ENCODE data around the gene FAIM.

DNA sequence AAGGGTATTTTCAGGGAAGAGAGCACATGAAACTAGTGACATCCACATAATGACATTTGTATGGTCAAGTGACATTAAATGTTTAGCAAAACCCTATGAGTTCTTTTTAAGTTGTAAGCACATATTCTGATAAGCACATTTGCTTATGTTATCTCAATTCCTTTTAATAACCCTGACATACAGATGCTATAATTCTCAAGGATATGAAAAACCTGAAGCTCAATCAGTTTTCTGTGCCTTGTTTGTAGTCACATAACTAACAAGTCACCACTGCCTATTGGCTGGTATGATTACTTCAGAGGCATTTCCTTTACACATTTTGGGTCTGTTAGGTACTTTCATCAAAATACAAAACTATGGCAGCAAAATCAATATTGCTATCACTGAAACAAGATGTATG, 74.1 kb downstream of the FAIM start:
- TF ChIP-seq, protein P1, sequence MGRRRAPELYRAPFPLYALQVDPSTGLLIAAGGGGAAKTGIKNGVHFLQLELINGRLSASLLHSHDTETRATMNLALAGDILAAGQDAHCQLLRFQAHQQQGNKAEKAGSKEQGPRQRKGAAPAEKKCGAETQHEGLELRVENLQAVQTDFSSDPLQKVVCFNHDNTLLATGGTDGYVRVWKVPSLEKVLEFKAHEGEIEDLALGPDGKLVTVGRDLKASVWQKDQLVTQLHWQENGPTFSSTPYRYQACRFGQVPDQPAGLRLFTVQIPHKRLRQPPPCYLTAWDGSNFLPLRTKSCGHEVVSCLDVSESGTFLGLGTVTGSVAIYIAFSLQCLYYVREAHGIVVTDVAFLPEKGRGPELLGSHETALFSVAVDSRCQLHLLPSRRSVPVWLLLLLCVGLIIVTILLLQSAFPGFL (CRISPR knock-in tag; IDR thresholded peaks at IDR 0.05; ENCODE audit: borderline replicate concordance): no peak
- TF ChIP-seq, protein P2, sequence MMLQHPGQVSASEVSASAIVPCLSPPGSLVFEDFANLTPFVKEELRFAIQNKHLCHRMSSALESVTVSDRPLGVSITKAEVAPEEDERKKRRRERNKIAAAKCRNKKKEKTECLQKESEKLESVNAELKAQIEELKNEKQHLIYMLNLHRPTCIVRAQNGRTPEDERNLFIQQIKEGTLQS (CRISPR knock-in tag; conservative IDR thresholded peaks at IDR 0.05): no peak
- TF ChIP-seq, protein P3, sequence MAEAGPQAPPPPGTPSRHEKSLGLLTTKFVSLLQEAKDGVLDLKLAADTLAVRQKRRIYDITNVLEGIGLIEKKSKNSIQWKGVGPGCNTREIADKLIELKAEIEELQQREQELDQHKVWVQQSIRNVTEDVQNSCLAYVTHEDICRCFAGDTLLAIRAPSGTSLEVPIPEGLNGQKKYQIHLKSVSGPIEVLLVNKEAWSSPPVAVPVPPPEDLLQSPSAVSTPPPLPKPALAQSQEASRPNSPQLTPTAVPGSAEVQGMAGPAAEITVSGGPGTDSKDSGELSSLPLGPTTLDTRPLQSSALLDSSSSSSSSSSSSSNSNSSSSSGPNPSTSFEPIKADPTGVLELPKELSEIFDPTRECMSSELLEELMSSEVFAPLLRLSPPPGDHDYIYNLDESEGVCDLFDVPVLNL (CRISPR knock-in tag; IDR thresholded peaks at IDR 0.05; ENCODE audit: borderline replicate concordance, low read depth): no peak
- TF ChIP-seq, protein P4, sequence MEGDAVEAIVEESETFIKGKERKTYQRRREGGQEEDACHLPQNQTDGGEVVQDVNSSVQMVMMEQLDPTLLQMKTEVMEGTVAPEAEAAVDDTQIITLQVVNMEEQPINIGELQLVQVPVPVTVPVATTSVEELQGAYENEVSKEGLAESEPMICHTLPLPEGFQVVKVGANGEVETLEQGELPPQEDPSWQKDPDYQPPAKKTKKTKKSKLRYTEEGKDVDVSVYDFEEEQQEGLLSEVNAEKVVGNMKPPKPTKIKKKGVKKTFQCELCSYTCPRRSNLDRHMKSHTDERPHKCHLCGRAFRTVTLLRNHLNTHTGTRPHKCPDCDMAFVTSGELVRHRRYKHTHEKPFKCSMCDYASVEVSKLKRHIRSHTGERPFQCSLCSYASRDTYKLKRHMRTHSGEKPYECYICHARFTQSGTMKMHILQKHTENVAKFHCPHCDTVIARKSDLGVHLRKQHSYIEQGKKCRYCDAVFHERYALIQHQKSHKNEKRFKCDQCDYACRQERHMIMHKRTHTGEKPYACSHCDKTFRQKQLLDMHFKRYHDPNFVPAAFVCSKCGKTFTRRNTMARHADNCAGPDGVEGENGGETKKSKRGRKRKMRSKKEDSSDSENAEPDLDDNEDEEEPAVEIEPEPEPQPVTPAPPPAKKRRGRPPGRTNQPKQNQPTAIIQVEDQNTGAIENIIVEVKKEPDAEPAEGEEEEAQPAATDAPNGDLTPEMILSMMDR (IDR thresholded peaks at IDR 0.05): no peak
- no peak for TF ChIP-seq ELF4 (CRISPR knock-in tag; IDR thresholded peaks at IDR 0.05; ENCODE audit: low read depth)
- TF ChIP-seq, protein P5, sequence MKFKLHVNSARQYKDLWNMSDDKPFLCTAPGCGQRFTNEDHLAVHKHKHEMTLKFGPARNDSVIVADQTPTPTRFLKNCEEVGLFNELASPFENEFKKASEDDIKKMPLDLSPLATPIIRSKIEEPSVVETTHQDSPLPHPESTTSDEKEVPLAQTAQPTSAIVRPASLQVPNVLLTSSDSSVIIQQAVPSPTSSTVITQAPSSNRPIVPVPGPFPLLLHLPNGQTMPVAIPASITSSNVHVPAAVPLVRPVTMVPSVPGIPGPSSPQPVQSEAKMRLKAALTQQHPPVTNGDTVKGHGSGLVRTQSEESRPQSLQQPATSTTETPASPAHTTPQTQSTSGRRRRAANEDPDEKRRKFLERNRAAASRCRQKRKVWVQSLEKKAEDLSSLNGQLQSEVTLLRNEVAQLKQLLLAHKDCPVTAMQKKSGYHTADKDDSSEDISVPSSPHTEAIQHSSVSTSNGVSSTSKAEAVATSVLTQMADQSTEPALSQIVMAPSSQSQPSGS (CRISPR knock-in tag; IDR thresholded peaks at IDR 0.05; ENCODE audit: borderline replicate concordance, low read depth): no peak

All from WTC11 (cell line).